Activated T-cell treated with anti-CD3 and anti-CD28 coated beads for 24 hours (primary cell): ENCODE measurements around the gene MED12L.
"Not testable (repeated sequence)": the region's sequence is repeated elsewhere in the genome, so short reads cannot be mapped to it uniquely, and the experiment has no call there.

Experiments
- DNase-seq: peaks from one replicate; pipeline ENCODE4 v3.0.0-alpha.2; 2020; ENCODE audit warnings: low read depth

The MED12L gene

GRCh38 chr3:151213881-151214280 is 128.4 kb downstream of the MED12L start:
- no peak for DNase-seq

- DNase-seq = no peak
Observed at GRCh38 chr3:151214459-151214858, 129.0 kb downstream of the MED12L start.

GRCh38 chr3:151216641-151217607 is 131.5 kb downstream of the MED12L start:
- DNase-seq = no peak

GRCh38 chr3:151218136-151218535 is 132.7 kb downstream of the MED12L start:
- DNase-seq = no peak

GRCh38 chr3:151219056-151219455 is 133.6 kb downstream of the MED12L start:
- DNase-seq = no peak

- DNase-seq = no peak
Observed at GRCh38 chr3:151224268-151224866, 138.9 kb downstream of the MED12L start.

GRCh38 chr3:151225040-151225975 is 139.8 kb downstream of the MED12L start:
- no peak for DNase-seq

GRCh38 chr3:151226088-151226563 is 140.7 kb downstream of the MED12L start:
- DNase-seq = no peak

- DNase-seq = no peak
Observed at GRCh38 chr3:151226825-151227224, 141.4 kb downstream of the MED12L start.

- no peak for DNase-seq
Observed at GRCh38 chr3:151227266-151227806, 141.9 kb downstream of the MED12L start.

- DNase-seq = peak; percentile 75
Observed at GRCh38 chr3:151227807-151228665, 142.6 kb downstream of the MED12L start.

- no peak for DNase-seq
Observed at GRCh38 chr3:151228666-151229040, 143.2 kb downstream of the MED12L start.

- no peak for DNase-seq
Observed at GRCh38 chr3:151230646-151231045, 145.2 kb downstream of the MED12L start.

- DNase-seq = not testable (repeated sequence)
Observed at GRCh38 chr3:151232403-151232802, 146.9 kb downstream of the MED12L start.

- DNase-seq = no peak
Observed at GRCh38 chr3:151232991-151233390, 147.5 kb downstream of the MED12L start.

GRCh38 chr3:151234825-151235224 is 149.4 kb downstream of the MED12L start:
- DNase-seq = no peak

GRCh38 chr3:151236316-151236715 is 150.9 kb downstream of the MED12L start:
- no peak for DNase-seq

GRCh38 chr3:151236736-151237135 is 151.3 kb downstream of the MED12L start:
- no peak for DNase-seq

- DNase-seq = not testable (repeated sequence)
Observed at GRCh38 chr3:151242006-151242405, 156.5 kb downstream of the MED12L start.

- DNase-seq = no peak
Observed at GRCh38 chr3:151248772-151249337, 163.4 kb downstream of the MED12L start.
